Smooth muscle cell (in vitro differentiated cells): ENCODE measurements around the gene NR1D2. TPM values are rescaled to one million over a fixed set of nuclear protein-coding genes. Genes with fewer than 3 reads are reported as not detected.

Source experiments
- DNase-seq: peaks from one replicate; lab custom pipeline; 2025; ENCODE audit not compliant: unreplicated experiment; lab: John Stamatoyannopoulos, UW
- H2AFZ ChIP-seq: fragments of 200-600 bp; sonication (generic); 2 replicates; pipeline ENCODE4 v1.6.0; 2016; ENCODE audit warnings: antibody characterized with exemption, low read depth, mild to moderate bottlenecking
- H3F3A ChIP-seq: fragments of 200-600 bp; sonication (generic); 2 replicates; pipeline ENCODE4 v1.6.0; 2017; ENCODE audit warnings: antibody characterized with exemption, low read depth
- H3K27ac ChIP-seq: fragments of 200-600 bp; sonication (generic); 2 replicates; pipeline ENCODE4 v1.5.1; 2016; ENCODE audit warnings: low read depth, mild to moderate bottlenecking
- H3K27me3 ChIP-seq: fragments of 200-600 bp; sonication (generic); 2 replicates; pipeline ENCODE4 v1.6.1; 2016; ENCODE audit warnings: low read depth, mild to moderate bottlenecking
- H3K36me3 ChIP-seq: fragments of 200-600 bp; sonication (generic); 2 replicates; pipeline ENCODE4 v1.5.1; 2016; ENCODE audit warnings: low read depth
- H3K4me1 ChIP-seq: fragments of 200-600 bp; sonication (generic); 2 replicates; pipeline ENCODE4 v1.5.1; 2016; ENCODE audit warnings: low read depth
- H3K4me2 ChIP-seq: fragments of 200-600 bp; sonication (generic); 2 replicates; pipeline ENCODE4 v1.6.0; 2016; ENCODE audit warnings: mild to moderate bottlenecking
- H3K4me3 ChIP-seq: fragments of 200-600 bp; sonication (generic); 2 replicates; pipeline ENCODE4 v1.5.1; 2016; ENCODE audit warnings: mild to moderate bottlenecking
- H3K79me2 ChIP-seq: fragments of 200-600 bp; sonication (generic); 2 replicates; pipeline ENCODE4 v1.6.0; 2016; ENCODE audit warnings: low read depth, mild to moderate bottlenecking
- H3K9ac ChIP-seq: fragments of 200-600 bp; sonication (generic); 2 replicates; pipeline ENCODE4 v1.6.0; 2016; ENCODE audit warnings: low read depth
- H3K9me3 ChIP-seq: fragments of 200-600 bp; sonication (generic); replicated peaks from 2 replicates; pipeline ENCODE4 v1.5.1; 2016; ENCODE audit warnings: low read depth
- H4K20me1 ChIP-seq: fragments of 200-600 bp; sonication (generic); 2 replicates; pipeline ENCODE4 v1.6.0; 2016; ENCODE audit warnings: low read depth
- CTCF ChIP-seq: fragments of 200-600 bp; sonication (generic); IDR thresholded peaks from 2 replicates; pipeline ENCODE4 v1.5.1; 2017; ENCODE audit warnings: borderline replicate concordance, mild to moderate bottlenecking, antibody characterized with exemption; ENCODE audit not compliant: insufficient read depth, poor library complexity, severe bottlenecking
- WGBS: methylation state at CpG from one replicate; pipeline ENCODE4 v1.1.7; 2016; ENCODE audit warnings: low lambda C conversion rate; 5-methylcytosine and 5-hydroxymethylcytosine counted together
- polyA plus RNA-seq: library from polyadenylated mRNA; unstranded; fragments of >200 nt; fragmentation: Nextera tagmentation; extraction: Ambion mirVana; gene quantifications from 2 replicates; pipeline ENCODE4 v1.2.1, GENCODE V29; 2016
- total RNA-seq: library from RNA; depleted of rRNA; stranded (reverse); fragments of >200 nt; gene quantifications from 2 replicates; pipeline ENCODE4 v1.2.3, GENCODE V29; 2014

Gene NR1D2
- total and polyA plus RNA-seq, 2 experiments from 2014 or later = 11.7 to 37.8 TPM

DNA sequence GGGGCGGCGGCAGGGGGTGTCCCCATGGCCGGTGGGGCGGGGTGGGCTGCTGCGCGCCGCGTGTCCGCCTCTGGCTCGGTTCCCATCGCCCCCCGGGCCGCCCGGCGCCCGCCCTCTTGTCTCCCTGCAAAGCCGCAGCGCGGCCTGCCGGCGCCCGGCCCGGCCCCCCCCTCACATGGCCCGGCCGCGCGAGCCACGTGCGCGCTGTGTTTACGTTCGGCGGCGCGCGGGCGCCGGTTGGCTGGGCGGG is 502 bp downstream of the NR1D2 start:
- Histone ChIP-seq H3K4me2 (peak overlapping the region; percentile 96), H3K9me3 (no peaks in the 10 kb centered on the region)

GRCh38 chr3:23945913-23946687 is 1.0 kb downstream of the NR1D2 start:
- Histone ChIP-seq H2AFZ (no peak overlapping the region), H3K4me2 (peak overlapping the region; percentile 91), H3K9me3 (no peaks in the 10 kb centered on the region), H3K4me3 (peak overlapping the region; percentile 77), H3F3A (peaks cover 14% of the 10 kb centered on the region), H3K9ac (peak overlapping the region; percentile 91), H3K27me3 (no peaks in the 10 kb centered on the region), H4K20me1 (peaks cover 51% of the 10 kb centered on the region), H3K79me2 (peaks cover 42% of the 10 kb centered on the region), H3K27ac (peak overlapping the region; percentile 95), H3K4me1 (peaks cover 11% of the 10 kb centered on the region), H3K36me3 (no peaks in the 10 kb centered on the region)
- no peak for TF ChIP-seq CTCF
- WGBS = under 1% methylated on average over 81 of the region's 87 CpGs
- peak; percentile 96 for DNase-seq

More for the DNA sequence above, 502 bp downstream of the NR1D2 start:
- H2AFZ ChIP-seq = no peak overlapping the region
- H3K27me3 ChIP-seq = no peaks in the 10 kb centered on the region
- no peak for DNase-seq
- peaks cover 46% of the 10 kb centered on the region for H4K20me1 ChIP-seq
- peaks cover 14% of the 10 kb centered on the region for H3F3A ChIP-seq
- WGBS = 0% methylated on average over 2 of the region's 39 CpGs
- peaks cover 37% of the 10 kb centered on the region for H3K79me2 ChIP-seq
- no peak for TF ChIP-seq CTCF
- peaks cover 11% of the 10 kb centered on the region for H3K4me1 ChIP-seq
- H3K36me3 ChIP-seq = no peaks in the 10 kb centered on the region
- H3K27ac ChIP-seq = peak overlapping the region; percentile 86
- peak overlapping the region; percentile 77 for H3K4me3 ChIP-seq
- H3K9ac ChIP-seq = peak overlapping the region; percentile 89

DNA sequence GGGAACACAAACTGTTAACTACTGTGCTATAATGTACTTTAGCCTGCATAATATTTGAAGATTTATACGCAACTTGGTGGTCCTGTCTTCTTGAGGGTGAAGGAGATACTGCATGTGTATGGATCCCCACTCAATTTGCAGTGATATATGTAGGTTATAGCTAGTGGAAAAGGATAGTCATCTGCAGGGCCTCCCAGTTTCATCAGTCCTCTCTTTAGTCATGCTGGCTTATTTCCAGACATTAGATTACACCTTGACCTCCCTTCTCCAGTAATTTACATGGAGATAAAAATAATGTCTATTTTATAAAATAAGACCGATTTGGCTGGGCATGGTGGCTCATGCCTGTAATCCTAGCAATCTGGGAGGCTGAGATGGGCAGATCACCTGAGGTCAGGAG is 3.7 kb downstream of the NR1D2 start:
- H3K36me3 ChIP-seq = no peaks in the 10 kb centered on the region
- H2AFZ ChIP-seq = no peak overlapping the region
- no peaks in the 10 kb centered on the region for H3K9me3 ChIP-seq
- DNase-seq = no peak
- no peak for TF ChIP-seq CTCF
- no peak overlapping the region for H3K9ac ChIP-seq
- H3K4me2 ChIP-seq = no peak overlapping the region
- WGBS = 100% methylated on average over 2 of the region's 2 CpGs
- H3K27ac ChIP-seq = no peak overlapping the region
- H3F3A ChIP-seq = peaks cover 14% of the 10 kb centered on the region
- no peak overlapping the region for H3K4me3 ChIP-seq
- no peaks in the 10 kb centered on the region for H3K27me3 ChIP-seq
- peaks cover 67% of the 10 kb centered on the region for H3K79me2 ChIP-seq
- peaks cover 77% of the 10 kb centered on the region for H4K20me1 ChIP-seq
- peaks cover 11% of the 10 kb centered on the region for H3K4me1 ChIP-seq

DNA sequence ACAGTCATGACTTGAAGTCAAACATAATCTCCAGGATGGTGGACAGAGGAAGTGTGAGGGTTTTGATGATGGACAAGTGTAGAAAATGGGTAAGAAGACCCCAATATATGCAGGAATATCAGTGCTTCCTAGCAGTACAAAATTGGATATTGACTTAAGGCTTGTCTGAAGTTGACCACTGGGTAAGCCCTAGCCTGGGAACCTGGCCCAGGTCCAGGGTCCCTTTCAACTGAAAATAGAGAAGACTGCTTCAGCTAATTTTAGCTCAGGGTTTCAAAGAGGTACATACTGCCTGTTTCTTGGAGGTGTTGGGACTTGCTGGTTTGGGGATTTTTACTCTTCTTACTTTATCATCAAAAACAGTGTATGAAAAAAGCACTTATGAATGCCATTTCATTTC is 4.7 kb downstream of the NR1D2 start:
- Histone ChIP-seq H3K9ac (no peak overlapping the region), H3F3A (peaks cover 11% of the 10 kb centered on the region), H3K36me3 (no peaks in the 10 kb centered on the region), H3K9me3 (no peaks in the 10 kb centered on the region), H3K4me1 (peaks cover 11% of the 10 kb centered on the region), H4K20me1 (peaks cover 88% of the 10 kb centered on the region), H3K27me3 (no peaks in the 10 kb centered on the region), H3K4me3 (no peak overlapping the region), H3K27ac (no peak overlapping the region), H3K79me2 (peaks cover 77% of the 10 kb centered on the region), H3K4me2 (no peak overlapping the region), H2AFZ (no peak overlapping the region)
- no peak for DNase-seq
- TF ChIP-seq CTCF = no peak
